Dendritic cell treated with granulocyte-macrophage colony-stimulating factor and Interleukin-4, amounts not matched to agents 40 ng/mL and 50 ng/mL, for 4 days (primary cell): Measurements from ENCODE around the gene TMEM163.

Experiments
- H3K27ac Mint-ChIP-seq: one replicate; pipeline ENCODE4 v1.8.0; 2022; ENCODE audit warnings: mild to moderate bottlenecking, mixed read lengths
- H3K27me3 Mint-ChIP-seq: one replicate; pipeline ENCODE4 v1.8.0; 2022; ENCODE audit warnings: mild to moderate bottlenecking, mixed read lengths
- H3K36me3 Mint-ChIP-seq: one replicate; pipeline ENCODE4 v1.8.0; 2022; ENCODE audit warnings: low read depth, mixed read lengths
- H3K4me1 Mint-ChIP-seq: one replicate; pipeline ENCODE4 v1.8.0; 2022; ENCODE audit warnings: low read depth, mixed read lengths
- H3K4me3 Mint-ChIP-seq: one replicate; pipeline ENCODE4 v1.8.0; 2022; ENCODE audit warnings: mild to moderate bottlenecking, moderate library complexity, mixed read lengths
- H3K9me3 Mint-ChIP-seq: one replicate; pipeline ENCODE4 v1.8.0; 2022; ENCODE audit warnings: mixed read lengths
- intact Hi-C: fragments of 100-400 bp; cut with micrococcal nuclease; formaldehyde crosslinking; loops from one replicate; pipeline ENCODE4 v1.15.0; 2022

Gene TMEM163

GRCh38 chr2:134504586-134505336 lies 214.0 kb downstream of the TMEM163 start:
- Mint-ChIP-seq H3K4me1 (no peaks in the 10 kb centered on the region), H3K36me3 (no peaks in the 10 kb centered on the region), H3K27ac (no peak overlapping the region), H3K9me3 (no peaks in the 10 kb centered on the region), H3K4me3 (no peak overlapping the region), H3K27me3 (no peaks in the 10 kb centered on the region)
- intact Hi-C loops = no loop called here

DNA sequence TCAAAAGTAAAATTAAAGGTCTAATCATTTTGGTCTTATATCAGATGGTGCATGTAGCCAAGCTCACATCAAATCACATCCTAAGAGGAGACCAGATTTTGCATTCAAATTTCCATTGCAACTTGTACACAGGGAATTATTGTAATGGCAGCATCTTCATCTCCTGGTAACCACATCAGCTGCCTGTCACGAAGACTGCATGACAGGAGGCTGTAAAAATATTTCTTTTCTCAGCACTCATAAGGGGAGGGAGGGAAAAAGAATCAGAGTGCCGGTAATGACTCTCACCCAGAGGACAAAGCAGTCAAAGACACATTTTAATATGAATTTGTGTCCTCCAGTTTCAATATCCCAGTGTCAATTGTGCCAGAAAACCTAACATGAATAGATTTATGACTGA lies 216.7 kb downstream of the TMEM163 start:
- H3K27ac Mint-ChIP-seq = no peak overlapping the region
- H3K9me3 Mint-ChIP-seq = no peaks in the 10 kb centered on the region
- H3K36me3 Mint-ChIP-seq = no peaks in the 10 kb centered on the region
- H3K27me3 Mint-ChIP-seq = no peaks in the 10 kb centered on the region
- intact Hi-C loops = no loop called here
- H3K4me3 Mint-ChIP-seq = no peak overlapping the region
- no peaks in the 10 kb centered on the region for H3K4me1 Mint-ChIP-seq

- intact Hi-C loops = no loop called here
- H3K36me3 Mint-ChIP-seq = no peaks in the 10 kb centered on the region
- no peaks in the 10 kb centered on the region for H3K4me1 Mint-ChIP-seq
- H3K27me3 Mint-ChIP-seq = no peaks in the 10 kb centered on the region
- no peak overlapping the region for H3K27ac Mint-ChIP-seq
- no peaks in the 10 kb centered on the region for H3K9me3 Mint-ChIP-seq
- H3K4me3 Mint-ChIP-seq = no peak overlapping the region
Measured at GRCh38 chr2:134501476-134502091, 217.2 kb downstream of the TMEM163 start.

DNA sequence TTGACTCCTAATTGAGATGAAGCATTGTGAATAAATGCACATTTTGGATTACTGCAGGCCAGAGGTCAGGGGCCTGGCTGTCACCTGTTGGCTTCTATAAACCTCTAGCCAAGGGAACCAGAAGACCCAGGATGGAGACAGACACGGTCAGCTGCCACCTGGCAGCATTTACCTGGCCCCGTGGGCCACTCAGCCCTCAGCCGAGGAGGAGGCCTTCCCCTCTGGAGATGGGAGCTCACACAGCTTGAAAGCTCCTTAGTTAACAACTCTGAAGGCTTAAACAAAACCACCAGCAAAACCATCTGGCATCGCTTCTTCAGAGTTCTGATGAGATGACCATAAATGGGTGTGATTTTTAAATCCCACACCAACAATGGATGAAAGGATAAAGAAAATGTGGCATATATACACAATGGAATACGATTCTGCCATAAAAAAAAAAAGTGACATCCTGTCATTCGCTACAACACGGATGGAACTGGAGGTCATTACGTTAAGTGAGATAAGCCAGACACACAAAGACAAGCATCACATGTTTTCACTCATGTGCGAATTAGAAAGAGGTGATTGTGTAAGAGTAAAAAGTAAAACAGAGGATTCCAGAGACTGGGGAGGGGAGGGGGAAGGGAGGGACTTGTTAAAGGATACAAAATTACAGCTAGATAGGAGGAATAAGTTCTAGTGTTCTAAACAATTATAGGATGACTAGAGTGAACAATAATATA lies 218.4 kb downstream of the TMEM163 start:
- H3K9me3 Mint-ChIP-seq = no peaks in the 10 kb centered on the region

DNA sequence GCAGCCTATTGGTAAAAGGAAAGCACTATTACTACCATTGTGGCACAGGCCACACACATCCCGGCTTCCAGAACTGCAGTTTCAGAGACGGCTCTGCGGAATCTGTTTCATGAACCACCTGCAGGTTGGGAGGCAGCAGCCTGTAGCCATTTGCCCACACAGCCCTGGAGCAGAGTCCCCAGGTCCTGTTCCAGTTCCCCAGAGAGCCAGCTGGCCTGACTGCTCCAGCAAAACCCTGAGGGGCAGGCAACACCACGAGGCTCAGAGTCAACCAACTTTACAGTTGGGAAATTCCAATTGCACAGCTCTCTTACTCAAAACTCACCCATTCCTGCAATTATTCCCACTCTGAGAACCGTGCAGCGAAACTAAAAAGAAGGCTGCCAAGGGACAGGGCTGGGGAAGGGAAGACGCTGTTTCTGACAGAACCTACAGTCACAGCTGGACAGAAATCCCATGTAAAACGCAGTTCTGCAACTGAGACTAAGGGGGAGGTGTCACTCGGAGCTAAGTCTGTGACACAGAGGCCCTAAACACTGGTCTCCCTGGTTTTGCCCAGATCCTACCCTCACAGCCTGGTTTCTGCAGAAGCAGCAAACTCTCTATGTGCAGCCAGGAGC lies 219.4 kb downstream of the TMEM163 start:
- no peaks in the 10 kb centered on the region for H3K9me3 Mint-ChIP-seq
- H3K4me3 Mint-ChIP-seq = no peak overlapping the region
- no peaks in the 10 kb centered on the region for H3K36me3 Mint-ChIP-seq
- intact Hi-C loops = no loop called here
- H3K4me1 Mint-ChIP-seq = no peaks in the 10 kb centered on the region
- no peak overlapping the region for H3K27ac Mint-ChIP-seq
- no peaks in the 10 kb centered on the region for H3K27me3 Mint-ChIP-seq

More for the DNA sequence above, 218.4 kb downstream of the TMEM163 start:
- H3K27me3 Mint-ChIP-seq = no peaks in the 10 kb centered on the region
- no peak overlapping the region for H3K27ac Mint-ChIP-seq
- H3K4me1 Mint-ChIP-seq = no peaks in the 10 kb centered on the region
- H3K4me3 Mint-ChIP-seq = no peak overlapping the region
- intact Hi-C loops = no loop called here
- no peaks in the 10 kb centered on the region for H3K36me3 Mint-ChIP-seq

- intact Hi-C loops = no loop called here
- H3K4me1 Mint-ChIP-seq = no peaks in the 10 kb centered on the region
- no peak overlapping the region for H3K4me3 Mint-ChIP-seq
- no peaks in the 10 kb centered on the region for H3K9me3 Mint-ChIP-seq
- no peaks in the 10 kb centered on the region for H3K36me3 Mint-ChIP-seq
- no peaks in the 10 kb centered on the region for H3K27me3 Mint-ChIP-seq
- H3K27ac Mint-ChIP-seq = no peak overlapping the region
Measured at GRCh38 chr2:134498654-134499053, 220.1 kb downstream of the TMEM163 start.

DNA sequence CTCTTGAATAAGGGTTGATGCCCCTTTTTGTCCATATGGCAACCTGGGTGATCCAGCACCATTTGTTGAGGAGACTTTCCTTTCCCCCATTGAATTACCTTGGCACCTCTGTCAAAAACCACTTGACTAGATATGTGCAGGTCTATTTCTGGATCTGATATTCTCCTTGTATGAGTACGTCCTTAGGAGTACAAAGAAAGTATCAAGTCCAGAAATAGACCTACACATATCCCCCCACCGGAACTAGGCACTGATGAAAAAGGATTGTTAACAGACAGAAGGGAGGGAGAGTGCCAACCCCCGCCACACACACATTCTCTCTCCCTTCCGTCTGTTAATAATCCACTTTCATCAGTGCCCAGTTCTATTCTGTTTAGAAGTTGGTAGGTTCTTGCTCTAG lies 225.0 kb downstream of the TMEM163 start:
- intact Hi-C loops = no loop called here
- H3K27ac Mint-ChIP-seq = no peak overlapping the region
- no peaks in the 10 kb centered on the region for H3K9me3 Mint-ChIP-seq
- H3K27me3 Mint-ChIP-seq = no peaks in the 10 kb centered on the region
- H3K4me3 Mint-ChIP-seq = no peak overlapping the region
- no peaks in the 10 kb centered on the region for H3K36me3 Mint-ChIP-seq
- H3K4me1 Mint-ChIP-seq = no peaks in the 10 kb centered on the region

- intact Hi-C loops = no loop called here
- no peaks in the 10 kb centered on the region for H3K4me1 Mint-ChIP-seq
- no peaks in the 10 kb centered on the region for H3K36me3 Mint-ChIP-seq
- no peak overlapping the region for H3K4me3 Mint-ChIP-seq
- H3K9me3 Mint-ChIP-seq = no peaks in the 10 kb centered on the region
- no peak overlapping the region for H3K27ac Mint-ChIP-seq
- no peaks in the 10 kb centered on the region for H3K27me3 Mint-ChIP-seq
Measured at GRCh38 chr2:134491771-134492441, 226.9 kb downstream of the TMEM163 start.

GRCh38 chr2:134491022-134491421 lies 227.8 kb downstream of the TMEM163 start:
- Mint-ChIP-seq H3K4me1 (no peaks in the 10 kb centered on the region), H3K27me3 (no peaks in the 10 kb centered on the region), H3K36me3 (no peaks in the 10 kb centered on the region), H3K9me3 (no peaks in the 10 kb centered on the region), H3K4me3 (no peak overlapping the region), H3K27ac (no peak overlapping the region)
- intact Hi-C loops = no loop called here

DNA sequence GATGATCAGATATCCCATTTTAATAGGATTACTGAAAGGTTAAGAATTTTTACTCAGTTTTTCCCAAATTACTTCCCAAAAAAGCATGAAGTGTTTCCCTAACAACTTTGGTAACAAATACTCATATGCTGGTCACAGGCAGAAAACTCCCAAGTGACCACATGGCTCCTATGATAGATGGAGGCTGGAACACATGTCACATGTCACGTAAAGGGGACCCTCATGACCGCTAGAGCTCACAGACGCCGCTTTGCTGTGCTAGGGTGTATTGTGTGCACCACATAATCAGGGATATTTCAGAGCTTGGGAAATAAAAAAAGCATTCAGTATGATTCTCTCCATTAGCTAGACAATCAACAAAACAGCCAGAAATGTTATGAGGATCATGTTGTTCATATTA lies 228.2 kb downstream of the TMEM163 start:
- H3K27me3 Mint-ChIP-seq = no peaks in the 10 kb centered on the region
- H3K4me3 Mint-ChIP-seq = no peak overlapping the region
- no peaks in the 10 kb centered on the region for H3K36me3 Mint-ChIP-seq
- H3K4me1 Mint-ChIP-seq = no peaks in the 10 kb centered on the region
- H3K9me3 Mint-ChIP-seq = no peaks in the 10 kb centered on the region
- intact Hi-C loops = no loop called here
- H3K27ac Mint-ChIP-seq = no peak overlapping the region

- H3K4me1 Mint-ChIP-seq = no peaks in the 10 kb centered on the region
- no peak overlapping the region for H3K4me3 Mint-ChIP-seq
- H3K27ac Mint-ChIP-seq = no peak overlapping the region
- no peaks in the 10 kb centered on the region for H3K36me3 Mint-ChIP-seq
- H3K9me3 Mint-ChIP-seq = no peaks in the 10 kb centered on the region
- no peaks in the 10 kb centered on the region for H3K27me3 Mint-ChIP-seq
- intact Hi-C loops = no loop called here
Measured at GRCh38 chr2:134489732-134490384, 228.9 kb downstream of the TMEM163 start.

DNA sequence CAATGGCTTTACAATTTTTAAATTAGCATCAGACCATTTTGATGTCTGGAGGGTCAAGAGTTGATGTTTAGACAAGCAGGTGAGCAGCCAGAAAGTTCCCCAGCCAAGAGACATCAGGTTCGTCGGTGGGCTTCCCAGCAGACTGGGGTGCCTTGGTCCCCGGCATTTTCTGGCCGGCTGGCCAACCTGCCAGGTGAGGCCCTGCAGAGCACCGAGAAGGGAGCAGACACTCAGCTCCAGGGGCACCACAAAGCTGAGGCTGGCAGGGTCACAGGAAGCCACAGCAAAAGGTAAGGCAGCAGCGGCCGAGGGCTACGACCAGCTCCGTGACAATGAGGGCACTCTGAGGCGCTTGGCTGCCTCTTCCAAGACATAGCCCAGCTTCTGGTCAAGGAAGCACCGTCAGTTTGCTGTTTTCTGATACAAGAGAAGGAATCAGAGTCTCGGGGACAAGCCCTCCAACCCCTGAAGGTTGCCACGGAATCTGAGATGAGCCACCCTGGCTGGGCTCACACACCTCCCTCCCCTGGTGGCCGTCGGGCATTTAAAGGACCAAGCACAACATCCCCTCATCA lies 235.9 kb downstream of the TMEM163 start:
- Mint-ChIP-seq H3K9me3 (no peaks in the 10 kb centered on the region), H3K36me3 (no peaks in the 10 kb centered on the region), H3K27ac (no peak overlapping the region)

GRCh38 chr2:134482131-134482723 lies 236.6 kb downstream of the TMEM163 start:
- H3K27me3 Mint-ChIP-seq = no peaks in the 10 kb centered on the region
- intact Hi-C loops = no loop called here
- H3K9me3 Mint-ChIP-seq = no peaks in the 10 kb centered on the region
- no peaks in the 10 kb centered on the region for H3K4me1 Mint-ChIP-seq
- no peak overlapping the region for H3K4me3 Mint-ChIP-seq
- no peaks in the 10 kb centered on the region for H3K36me3 Mint-ChIP-seq
- no peak overlapping the region for H3K27ac Mint-ChIP-seq

More for the DNA sequence above, 235.9 kb downstream of the TMEM163 start:
- Mint-ChIP-seq H3K27me3 (no peaks in the 10 kb centered on the region), H3K4me1 (no peaks in the 10 kb centered on the region), H3K4me3 (no peak overlapping the region)
- intact Hi-C loops = no loop called here
